ENCODE results near the gene SLC17A2.

Gene SLC17A2

GRCh38 chr6:25883991-25884390 lies 46.5 kb downstream of the SLC17A2 start:
- H3K27ac Mint-ChIP-seq = no peak overlapping the region
- peaks cover 2% of the 10 kb centered on the region for H3K9me3 Mint-ChIP-seq
- H3K27me3 Mint-ChIP-seq (ENCODE audit: low read depth) = no peaks in the 10 kb centered on the region
- H3K4me3 Mint-ChIP-seq = no peak overlapping the region
- no peak for TF ChIP-seq CTCF (IDR thresholded peaks at IDR 0.05; ENCODE audit: unreplicated experiment in 3 of 3)
- no peaks in the 10 kb centered on the region for H3K4me1 Mint-ChIP-seq
- H3K36me3 Mint-ChIP-seq (ENCODE audit: low read depth) = peaks cover 3% of the 10 kb centered on the region

- H3K27ac Mint-ChIP-seq = no peak overlapping the region
- H3K4me1 Mint-ChIP-seq = no peaks in the 10 kb centered on the region
- no peak for TF ChIP-seq CTCF (IDR thresholded peaks at IDR 0.05; ENCODE audit: unreplicated experiment in 3 of 3)
- H3K4me3 Mint-ChIP-seq = no peak overlapping the region
- H3K27me3 Mint-ChIP-seq (ENCODE audit: low read depth) = no peaks in the 10 kb centered on the region
- peaks cover 3% of the 10 kb centered on the region for H3K36me3 Mint-ChIP-seq (ENCODE audit: low read depth)
- peaks cover 2% of the 10 kb centered on the region for H3K9me3 Mint-ChIP-seq
These were observed 47.0 kb downstream of the SLC17A2 start for GRCh38 chr6:25883536-25883935.

GRCh38 chr6:25882051-25882496 lies 48.4 kb downstream of the SLC17A2 start:
- peaks cover 2% of the 10 kb centered on the region for H3K9me3 Mint-ChIP-seq
- H3K27me3 Mint-ChIP-seq (ENCODE audit: low read depth) = no peaks in the 10 kb centered on the region
- no peak overlapping the region for H3K4me3 Mint-ChIP-seq
- TF ChIP-seq CTCF (IDR thresholded peaks at IDR 0.05; ENCODE audit: unreplicated experiment in 3 of 3) = no peak
- H3K4me1 Mint-ChIP-seq = no peaks in the 10 kb centered on the region
- peaks cover 3% of the 10 kb centered on the region for H3K36me3 Mint-ChIP-seq (ENCODE audit: low read depth)
- H3K27ac Mint-ChIP-seq = no peak overlapping the region

- Mint-ChIP-seq H3K9me3 (no peaks in the 10 kb centered on the region), H3K4me1 (no peaks in the 10 kb centered on the region), H3K27me3 (ENCODE audit: low read depth) (no peaks in the 10 kb centered on the region), H3K36me3 (ENCODE audit: low read depth) (no peaks in the 10 kb centered on the region), H3K27ac (no peak overlapping the region), H3K4me3 (no peak overlapping the region)
- TF ChIP-seq CTCF (IDR thresholded peaks at IDR 0.05; ENCODE audit: unreplicated experiment in 3 of 3) = no peak
These were observed 49.9 kb downstream of the SLC17A2 start for GRCh38 chr6:25880601-25881000.

- Mint-ChIP-seq H3K4me1 (no peaks in the 10 kb centered on the region), H3K4me3 (no peak overlapping the region), H3K36me3 (ENCODE audit: low read depth) (no peaks in the 10 kb centered on the region), H3K27me3 (ENCODE audit: low read depth) (no peaks in the 10 kb centered on the region), H3K9me3 (no peaks in the 10 kb centered on the region), H3K27ac (no peak overlapping the region)
- TF ChIP-seq CTCF (IDR thresholded peaks at IDR 0.05; ENCODE audit: unreplicated experiment in 3 of 3) = no peak
These were observed 51.7 kb downstream of the SLC17A2 start for GRCh38 chr6:25878721-25879322.

- no peaks in the 10 kb centered on the region for H3K36me3 Mint-ChIP-seq (ENCODE audit: low read depth)
- H3K27me3 Mint-ChIP-seq (ENCODE audit: low read depth) = no peaks in the 10 kb centered on the region
- H3K4me1 Mint-ChIP-seq = no peaks in the 10 kb centered on the region
- no peak overlapping the region for H3K4me3 Mint-ChIP-seq
- TF ChIP-seq CTCF (IDR thresholded peaks at IDR 0.05; ENCODE audit: unreplicated experiment in 3 of 3) = no peak
- peak overlapping the region in 2 of 3 experiments; percentile 10 to 63 for H3K27ac Mint-ChIP-seq
- peaks cover 3% of the 10 kb centered on the region for H3K9me3 Mint-ChIP-seq
These were observed 54.4 kb downstream of the SLC17A2 start for GRCh38 chr6:25875926-25876602.
